HuH-7.5 (cell line): ENCODE measurements around the gene ZNF385D.

ENCODE experiments used
- DNase-seq: peaks from one replicate; pipeline ENCODE4 v3.0.0; 2011; ENCODE audit warnings: low spot score

Gene ZNF385D

DNA sequence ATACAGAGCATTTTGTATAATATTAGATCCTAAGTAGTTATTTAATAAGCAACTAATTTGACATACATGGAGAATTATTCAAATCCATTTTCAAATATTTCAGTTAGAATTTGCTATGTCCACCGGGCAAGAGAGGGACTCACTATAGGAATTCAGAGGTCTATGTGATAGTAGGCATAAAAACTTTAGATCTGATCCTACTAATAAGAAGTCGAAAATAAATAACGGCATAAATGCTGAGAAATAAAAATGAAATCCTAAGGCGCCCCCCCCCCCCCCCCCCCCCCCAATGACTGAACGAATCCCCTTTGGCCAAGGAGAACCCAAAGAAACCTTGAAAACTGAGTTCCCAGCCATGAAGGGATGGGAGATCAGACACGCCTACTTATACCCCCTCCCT, 80.6 kb downstream of the ZNF385D start:
- no peak for DNase-seq

DNA sequence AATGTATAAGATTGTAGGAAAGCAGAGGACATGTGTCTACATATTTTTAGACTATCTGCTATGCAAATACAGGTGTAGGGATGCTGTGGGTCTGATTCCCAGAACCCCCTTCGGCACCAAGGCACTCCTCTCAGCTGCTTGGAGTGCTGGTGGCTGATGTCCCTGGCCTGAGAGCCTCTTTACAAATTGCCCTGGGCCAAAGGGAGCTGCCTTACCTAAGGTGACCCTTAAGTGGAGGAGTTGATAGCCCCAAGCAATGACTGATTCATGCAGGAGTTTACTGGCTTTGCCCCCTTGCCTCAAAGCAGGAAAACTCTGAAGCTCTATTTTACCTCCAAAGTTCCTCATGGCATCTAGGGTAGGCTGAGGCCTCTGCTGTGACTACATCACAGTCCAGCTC, 83.0 kb downstream of the ZNF385D start:
- DNase-seq = no peak

DNA sequence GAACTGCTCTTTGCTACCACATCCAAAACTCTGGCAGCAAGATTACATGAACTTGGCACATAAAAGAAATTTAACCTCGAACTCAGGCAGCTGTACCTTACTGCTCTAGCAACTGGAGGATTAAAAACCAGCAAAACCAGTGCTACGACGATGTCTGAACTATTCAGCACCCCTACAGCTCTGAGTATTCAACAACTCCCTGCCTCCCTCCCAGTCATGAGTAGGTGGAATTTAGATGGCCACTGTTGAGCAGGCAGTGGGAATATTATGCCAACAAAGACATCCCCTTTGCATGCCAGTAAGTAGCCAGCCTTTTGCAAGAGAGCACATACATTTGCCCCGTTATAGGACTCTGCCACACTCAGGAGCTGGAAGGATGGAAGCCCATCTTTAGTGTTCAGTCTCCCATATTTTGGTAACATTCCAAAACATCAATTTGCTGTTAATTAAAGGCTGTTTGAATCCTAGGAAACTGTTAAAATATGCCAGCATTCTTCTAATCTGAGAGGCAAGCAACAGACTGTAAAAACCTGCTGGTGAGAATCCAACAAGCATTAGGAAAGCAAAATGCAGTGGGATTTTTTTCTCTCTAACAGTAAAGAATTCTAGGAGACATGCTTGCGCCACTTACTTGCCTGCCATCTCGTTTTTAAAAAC, 85.4 kb downstream of the ZNF385D start:
- DNase-seq = no peak

DNA sequence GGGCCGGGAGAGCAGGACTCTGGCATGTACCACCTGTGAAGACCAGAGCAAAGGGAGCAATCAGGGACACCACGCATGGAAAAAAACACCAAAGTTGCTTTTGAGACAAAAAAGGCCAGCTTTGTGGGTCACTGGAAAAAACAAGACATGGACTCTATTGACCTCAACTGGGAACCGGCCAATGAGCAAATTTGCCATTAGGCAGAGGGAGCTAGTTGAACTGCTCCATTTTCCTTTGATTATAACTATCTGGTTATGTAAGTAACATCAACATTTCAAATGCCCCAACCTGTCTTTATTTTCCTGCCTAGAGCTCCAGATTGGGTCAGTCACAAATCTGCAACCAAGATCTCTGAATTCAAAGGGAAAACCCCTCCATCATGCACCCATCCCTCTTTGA, 86.0 kb downstream of the ZNF385D start:
- no peak for DNase-seq

DNA sequence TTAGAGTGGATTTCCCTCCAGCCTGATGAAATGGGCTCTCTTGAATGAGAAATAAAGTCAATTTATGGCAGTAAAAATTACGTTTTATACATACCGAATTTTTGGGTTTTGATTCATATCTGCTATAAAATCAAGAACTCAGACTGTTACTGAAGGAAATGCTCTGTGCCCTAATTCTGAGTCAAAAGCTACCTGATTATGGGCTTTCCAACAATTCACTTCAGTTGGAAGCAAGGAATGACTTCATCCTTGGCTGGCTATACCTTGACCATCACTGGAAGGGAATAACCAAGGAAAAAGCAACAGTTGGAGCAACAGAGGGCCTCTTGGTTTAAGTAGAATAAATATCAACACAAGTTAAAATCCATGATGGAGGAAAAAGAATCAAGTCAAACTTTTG, 88.6 kb downstream of the ZNF385D start:
- DNase-seq = no peak

DNA sequence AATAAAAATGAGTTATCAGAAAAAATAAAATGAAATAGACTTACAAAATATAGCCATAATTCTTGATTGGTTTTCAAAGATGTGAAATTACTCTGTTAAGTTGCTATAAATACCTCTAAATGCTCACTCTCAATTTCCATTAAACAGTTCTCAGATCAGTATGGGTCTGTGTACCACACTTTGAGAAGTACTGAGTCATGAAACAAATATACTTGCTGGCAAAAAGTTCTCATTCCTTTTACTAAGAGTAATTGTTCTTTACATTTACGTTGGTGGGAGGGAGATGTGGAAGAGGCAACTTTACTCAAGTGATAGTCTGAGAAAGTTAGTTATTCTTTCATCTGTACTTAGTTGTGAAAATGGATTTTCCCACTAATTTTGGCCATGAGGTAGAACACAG, 96.3 kb downstream of the ZNF385D start:
- DNase-seq = no peak

DNA sequence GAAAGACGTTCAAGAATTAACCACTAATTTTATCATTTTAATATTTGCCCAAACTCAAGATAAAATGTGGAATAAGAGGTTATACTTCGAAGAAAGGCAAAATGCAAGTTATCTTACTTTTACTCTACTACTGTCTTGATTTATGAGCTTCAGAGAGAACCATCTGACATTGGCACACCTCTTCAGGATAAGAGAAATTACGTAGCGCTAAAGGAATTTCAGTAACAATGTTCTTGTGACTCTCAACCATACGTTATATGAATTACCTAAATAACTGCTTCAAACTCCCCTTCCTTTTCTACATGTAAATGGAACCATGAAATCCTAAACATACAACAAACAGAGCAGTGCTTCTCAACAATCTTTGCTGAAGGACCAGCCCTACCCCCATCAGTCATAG, 96.8 kb downstream of the ZNF385D start:
- DNase-seq = no peak

DNA sequence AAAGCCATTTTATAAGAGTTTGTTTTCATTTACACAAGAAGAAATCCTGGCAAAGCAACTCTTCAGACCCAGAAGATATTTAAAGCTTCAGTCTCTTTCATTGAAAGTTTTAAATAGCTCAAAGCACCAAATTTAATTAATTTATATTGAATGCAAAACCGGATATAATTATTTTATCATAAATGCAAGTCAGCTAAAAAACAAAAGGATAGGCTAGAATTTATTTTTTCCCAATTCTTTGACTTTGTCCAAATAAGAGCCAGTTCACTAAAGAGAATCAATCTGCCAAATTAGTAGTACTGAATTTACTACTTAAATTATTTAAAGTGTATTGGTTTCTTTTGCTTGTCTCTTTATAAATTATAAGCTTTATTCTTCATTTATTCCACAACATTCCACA, 101.5 kb downstream of the ZNF385D start:
- no peak for DNase-seq

DNA sequence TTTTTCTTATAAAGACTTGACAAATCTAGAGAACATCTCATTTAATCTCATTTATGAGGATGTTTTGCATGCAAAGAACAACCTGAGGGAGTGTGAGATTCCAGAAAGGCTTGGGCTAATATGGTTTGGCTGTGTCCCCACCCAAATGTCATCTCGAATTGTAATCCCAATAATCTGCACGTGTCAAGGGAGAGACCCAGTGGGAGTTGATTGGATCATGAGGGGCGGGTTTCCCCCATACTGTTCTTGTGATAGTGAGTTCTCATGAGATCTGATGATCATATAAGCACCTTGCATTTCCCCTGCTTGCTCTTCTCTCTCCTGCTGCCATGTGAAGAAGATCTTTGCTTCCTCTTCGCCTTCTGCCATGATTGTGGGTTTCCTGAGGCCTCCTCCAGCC, 103.0 kb downstream of the ZNF385D start:
- DNase-seq = no peak

DNA sequence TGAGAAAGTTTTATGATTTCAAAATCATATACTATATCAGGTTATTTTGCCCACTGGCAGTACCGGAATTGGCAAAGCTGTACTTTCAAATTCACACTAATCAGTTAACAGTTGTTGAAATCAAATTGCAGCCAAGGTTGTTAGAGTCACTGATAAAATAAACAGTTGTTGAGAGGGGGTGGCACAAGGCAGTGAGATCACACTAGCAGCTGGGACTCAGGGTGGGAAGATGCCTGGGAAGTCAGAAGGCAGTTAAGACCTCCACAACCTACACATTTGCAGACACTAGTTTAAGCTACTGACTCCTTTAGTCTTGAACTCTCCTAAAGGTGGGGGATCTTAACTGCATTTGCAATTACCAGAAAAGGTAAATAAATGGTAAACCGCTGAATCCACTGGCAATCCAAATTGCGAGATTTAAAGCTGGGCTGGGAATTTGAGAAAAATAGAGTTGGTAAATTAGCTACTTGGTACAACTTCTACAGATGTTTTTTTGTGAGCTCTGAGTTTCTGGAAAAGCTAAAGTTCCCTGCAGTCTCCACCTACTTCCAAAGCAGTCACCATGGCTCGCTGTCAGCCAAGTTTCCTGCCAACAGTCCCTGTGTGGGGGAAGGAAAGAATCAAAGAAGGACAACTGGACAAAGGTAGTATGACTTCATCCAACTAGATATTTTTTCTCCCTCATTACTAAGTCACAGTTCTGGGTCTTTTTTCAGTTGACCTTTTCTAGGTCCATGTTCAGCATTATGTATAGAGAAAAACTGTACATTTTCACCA, 105.7 kb downstream of the ZNF385D start:
- no peak for DNase-seq

DNA sequence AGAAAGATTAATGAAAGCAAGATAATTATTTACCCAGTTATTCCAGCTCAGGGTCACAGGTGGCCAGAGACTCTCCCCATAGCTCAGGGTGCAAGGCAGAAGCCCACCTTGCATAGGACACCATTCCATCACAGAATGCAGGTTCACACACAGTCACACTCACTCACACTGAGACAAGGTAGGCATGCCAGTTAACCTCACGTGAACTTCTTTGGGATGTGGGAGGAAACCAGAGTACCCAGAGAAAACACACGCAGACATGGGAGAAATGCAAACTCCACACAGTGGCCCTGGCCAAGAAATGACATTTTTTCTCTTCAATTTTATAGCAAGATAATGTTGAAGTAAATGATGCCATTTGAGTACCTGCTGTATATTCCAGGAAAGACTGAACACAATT, 106.7 kb downstream of the ZNF385D start:
- no peak for DNase-seq

DNA sequence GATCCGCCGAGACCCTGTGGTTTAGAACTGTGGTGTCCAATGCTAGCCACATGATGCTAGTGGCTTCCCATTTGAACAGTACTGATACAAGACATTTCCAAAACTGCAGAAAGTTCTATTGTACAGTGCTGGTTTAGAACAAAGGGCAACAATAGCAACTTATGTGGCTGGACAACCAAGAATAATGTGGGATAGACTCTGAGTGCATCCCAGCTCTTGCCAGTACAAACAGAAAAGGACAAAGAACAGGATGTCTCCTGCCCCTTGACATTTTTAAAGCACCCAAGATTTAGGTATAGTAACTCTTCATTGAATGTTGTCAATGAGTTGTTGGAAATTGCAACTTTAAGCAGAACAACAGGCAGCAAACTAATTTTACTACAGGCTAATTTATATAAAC, 107.3 kb downstream of the ZNF385D start:
- no peak for DNase-seq

DNA sequence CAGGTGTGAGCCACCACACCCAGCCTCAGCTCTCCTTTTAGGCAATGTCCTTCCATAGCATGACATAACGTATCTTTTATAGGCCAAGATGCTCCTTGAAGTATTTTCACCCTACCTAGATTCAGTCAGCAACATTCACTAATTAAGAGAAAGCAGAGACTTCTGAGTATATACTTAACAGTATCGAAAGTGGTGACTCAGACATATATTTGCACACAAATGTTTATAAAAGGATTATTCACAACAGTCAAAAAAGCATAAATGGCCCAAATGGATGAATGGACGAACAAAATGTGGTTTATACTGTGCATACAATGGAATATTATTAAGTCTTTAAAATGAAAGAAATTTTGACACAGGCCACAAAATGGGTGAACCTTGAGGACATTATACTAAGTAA, 108.6 kb downstream of the ZNF385D start:
- no peak for DNase-seq

DNA sequence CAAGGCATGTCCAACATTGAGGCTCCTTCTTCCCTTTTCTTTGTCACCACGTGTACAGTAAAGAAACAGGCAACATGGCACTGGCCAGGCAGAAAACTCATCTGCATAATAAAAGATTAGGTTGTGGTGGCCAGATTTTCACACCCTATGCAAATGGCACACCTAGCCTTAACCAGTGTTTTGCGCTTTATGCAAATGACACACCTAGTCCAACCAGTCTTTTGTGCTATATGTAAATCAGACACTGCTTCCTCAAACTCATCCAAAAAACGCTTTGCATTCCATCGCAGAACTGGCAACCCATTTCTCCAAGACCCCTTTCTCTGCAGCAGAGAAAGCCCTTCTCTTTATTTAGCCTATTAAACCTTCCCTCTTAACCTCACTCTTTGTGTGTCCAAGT, 109.1 kb downstream of the ZNF385D start:
- no peak for DNase-seq

DNA sequence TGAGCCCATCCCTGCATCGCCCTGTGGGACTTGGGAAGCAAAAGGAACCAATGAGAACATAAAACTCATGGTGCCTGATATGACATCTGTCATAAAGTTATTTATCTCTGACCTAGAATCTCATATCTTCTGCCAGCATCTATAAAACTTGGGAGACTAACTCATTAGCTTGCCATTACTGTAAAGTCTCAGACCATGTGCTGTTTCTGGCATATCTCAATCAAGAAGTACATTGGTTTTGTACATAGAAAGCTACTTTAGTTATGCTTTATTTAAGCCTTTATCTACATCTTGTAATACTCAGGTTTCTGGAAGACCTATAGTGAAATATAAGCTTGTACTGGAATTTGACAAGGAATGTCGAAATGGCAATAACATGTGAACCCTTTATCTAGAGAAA, 112.5 kb downstream of the ZNF385D start:
- DNase-seq = no peak

DNA sequence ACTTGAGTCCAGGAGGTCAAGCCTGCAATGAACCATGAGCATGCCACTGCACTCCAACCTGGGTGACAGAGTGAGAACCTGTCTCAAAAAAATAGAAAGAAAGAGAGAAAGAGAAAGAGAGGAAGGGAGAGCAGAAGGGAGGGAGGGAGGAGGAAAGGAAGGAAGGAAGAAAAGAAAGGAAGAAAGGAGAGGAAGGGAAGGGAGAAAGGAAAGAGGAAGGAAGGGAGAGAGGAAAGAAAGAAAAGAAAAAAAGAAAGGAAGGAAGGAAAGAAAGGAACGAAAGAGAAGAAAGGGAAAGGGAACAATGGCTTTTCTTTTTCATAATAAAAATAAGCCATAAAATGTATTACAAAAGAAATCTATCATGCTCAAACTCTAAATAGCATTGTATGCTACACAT, 116.9 kb downstream of the ZNF385D start:
- no peak for DNase-seq

DNA sequence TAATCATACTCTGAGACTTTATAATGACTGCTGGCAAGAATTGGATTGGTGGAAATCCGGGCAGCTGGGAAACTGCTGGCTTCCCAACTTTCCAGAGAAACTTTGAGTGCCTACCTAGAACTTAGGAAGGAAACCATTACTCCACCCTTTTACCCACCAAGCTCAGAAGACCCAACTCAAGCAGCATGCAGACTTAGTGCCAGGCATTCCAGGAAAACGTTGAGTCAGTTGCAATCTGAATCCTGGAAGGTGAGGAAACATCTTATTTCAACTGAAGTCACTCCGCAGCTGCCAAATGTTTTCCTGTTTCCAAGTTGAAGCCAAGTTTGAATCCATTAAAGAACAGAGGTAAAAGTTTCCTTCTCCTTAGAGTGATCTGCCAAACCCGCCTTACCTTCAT, 126.5 kb downstream of the ZNF385D start:
- DNase-seq = no peak

DNA sequence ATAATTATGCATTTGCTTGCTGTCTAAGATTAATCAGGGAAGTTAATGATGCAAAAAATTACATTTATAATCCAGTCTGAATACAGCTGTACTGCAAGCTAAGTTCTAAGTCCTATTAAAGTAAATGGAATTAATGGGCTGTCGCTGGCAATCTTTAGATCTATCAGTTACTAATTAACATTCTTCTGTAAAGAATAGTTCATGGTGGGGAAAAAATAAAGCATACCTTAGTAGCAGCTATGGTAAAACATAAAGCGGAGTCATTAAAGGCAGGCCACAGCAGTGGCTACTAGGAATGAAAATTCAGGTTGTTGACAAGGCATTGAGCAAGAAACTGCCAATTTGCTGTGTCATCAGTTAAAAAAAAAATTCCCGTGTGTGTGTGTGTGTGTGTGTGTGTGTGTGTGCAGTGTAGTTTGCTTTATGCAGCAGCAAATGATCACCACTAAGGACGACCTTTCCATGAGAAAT, 129.8 kb downstream of the ZNF385D start:
- no peak for DNase-seq

DNA sequence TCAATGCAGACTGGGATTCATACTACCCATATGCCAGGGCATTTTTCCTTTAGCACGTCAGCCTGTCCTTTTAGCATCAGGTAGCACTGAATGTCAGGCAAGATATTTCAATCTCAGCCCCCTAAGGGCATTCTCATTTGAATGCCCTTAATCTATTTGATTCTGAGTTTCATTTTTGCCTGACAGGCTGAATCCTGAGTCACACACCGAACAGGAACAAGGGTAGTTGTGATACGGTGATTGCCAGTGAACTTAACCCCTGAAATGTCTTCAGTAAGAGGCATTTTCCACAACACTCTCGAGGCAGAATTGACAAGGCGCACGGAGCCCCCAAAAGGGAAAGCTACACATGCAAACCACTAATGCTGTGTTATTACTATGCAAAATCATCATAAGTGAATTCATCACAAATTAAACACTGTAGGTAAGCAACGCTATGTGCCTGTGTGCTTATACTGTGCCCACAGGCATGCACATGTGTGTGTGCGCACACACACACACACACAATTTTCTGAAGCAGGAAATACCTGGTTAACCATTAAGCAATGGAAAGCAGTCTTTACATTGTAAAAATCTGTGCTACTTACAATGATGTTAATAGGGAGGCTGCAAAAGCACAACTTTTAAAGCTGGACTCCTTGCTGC, 130.4 kb downstream of the ZNF385D start:
- no peak for DNase-seq

DNA sequence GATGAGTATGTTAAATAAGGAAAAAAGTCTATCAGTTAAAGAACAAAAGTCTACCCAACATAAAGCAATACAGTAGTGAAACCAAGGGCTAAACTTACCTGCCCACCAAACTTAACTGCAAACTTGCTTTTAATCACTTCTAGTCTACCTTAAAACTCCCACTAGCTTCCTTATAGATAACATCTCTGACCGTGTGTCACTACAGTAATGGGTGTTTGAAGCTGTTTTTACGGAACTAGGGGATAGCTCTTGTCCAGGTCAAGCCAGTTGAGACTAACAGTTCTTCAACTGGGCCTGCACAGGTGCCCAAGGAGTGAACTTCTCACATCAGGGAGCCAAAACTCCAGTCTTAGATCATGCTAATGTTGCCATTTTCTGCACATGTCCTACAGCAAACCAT, 132.3 kb downstream of the ZNF385D start:
- no peak for DNase-seq

DNA sequence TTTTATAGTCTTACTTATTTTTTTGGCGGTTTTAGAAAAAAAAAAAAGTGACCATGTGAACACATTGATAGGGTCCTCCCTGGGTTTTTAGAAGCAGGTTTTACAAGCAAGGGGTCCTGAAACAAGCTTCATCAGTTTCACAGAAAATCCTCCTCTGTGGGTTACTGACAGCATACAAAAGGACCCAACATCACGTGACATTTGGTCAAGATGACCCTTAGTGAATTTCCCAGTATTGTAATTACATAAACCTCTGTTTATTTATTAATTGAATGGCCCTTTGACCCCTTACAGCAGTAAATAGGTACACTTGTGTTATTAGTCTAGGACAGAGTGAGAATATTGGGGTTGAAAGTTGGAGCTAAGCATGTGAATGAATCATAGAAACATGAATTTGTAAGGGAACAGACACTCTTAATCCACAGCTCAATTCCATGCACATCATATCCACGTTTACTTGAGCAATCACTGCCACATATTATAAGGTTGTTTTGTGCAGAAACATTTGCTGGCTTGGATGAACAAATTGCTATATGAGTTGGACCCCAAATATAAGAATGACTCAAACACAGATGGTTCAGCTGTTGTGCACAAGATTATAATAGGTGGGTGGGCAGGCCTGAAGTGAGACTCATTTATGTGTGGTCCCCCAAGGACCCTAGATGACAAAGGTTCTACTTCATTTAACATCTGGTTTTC, 137.5 kb downstream of the ZNF385D start:
- DNase-seq = no peak

DNA sequence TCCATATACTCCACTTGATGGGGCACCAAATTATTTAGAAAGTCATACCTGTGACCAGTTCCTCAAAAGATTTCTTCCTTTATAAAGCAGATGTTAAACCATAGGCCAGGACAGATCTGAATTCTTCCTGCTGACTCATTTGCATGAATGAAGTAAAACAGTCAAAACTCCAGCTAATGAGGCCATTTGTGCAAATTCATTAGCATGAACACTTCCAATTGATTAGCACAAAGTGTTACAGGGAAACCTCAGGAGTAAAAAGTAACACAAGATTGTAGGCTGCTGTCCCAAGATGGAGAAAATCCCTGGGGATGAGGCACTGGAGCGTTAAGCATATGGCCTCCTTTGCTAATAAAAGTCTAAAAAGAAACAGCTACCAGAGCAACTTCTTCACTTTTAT, 149.8 kb downstream of the ZNF385D start:
- no peak for DNase-seq

DNA sequence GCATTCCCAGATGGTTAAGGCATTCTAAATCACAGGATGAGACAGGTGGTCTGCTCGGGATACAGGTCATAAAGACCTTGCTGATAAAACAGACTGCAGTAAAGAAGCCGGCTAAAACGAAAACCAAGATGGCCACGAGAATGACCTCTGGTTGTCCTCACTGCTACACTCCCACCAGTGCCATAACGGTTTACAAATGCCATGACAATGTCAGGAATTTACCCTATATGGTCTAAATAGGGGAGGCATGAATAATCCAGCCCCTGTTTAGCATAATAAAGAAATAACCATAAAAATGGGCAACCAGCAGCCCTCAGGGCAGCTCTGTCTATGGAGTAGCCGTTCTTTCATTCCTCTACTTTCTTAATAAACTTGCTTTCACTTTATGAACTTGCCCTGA, 151.1 kb downstream of the ZNF385D start:
- DNase-seq = no peak
